CD14-positive monocyte (primary cell): ENCODE results near the gene GABRR2. TPM values are rescaled to one million over a fixed set of nuclear protein-coding genes. Genes with fewer than 3 reads are reported as not detected.

Source experiments
- DNase-seq, 3 donors: peaks; one replicate each; pipeline ENCODE4 v3.0.0-alpha.2; 2011 to 2022
- H2AFZ ChIP-seq: 2 replicates; pipeline ENCODE4 v1.6.0; 2012; ENCODE audit warnings: mild to moderate bottlenecking, low read depth, low read length, inconsistent platforms; ENCODE audit not compliant: insufficient read depth, poor library complexity, severe bottlenecking
- H3K27ac ChIP-seq, 2 donors: 1 replicate in 1 of 2; 2 replicates in 1 of 2; pipeline ENCODE4 v1.5.1; 2012 to 2013; ENCODE audit warnings: low read length in 2 of 2, control low read depth in 1 of 2, inconsistent platforms in 1 of 2, low read depth in 1 of 2, mild to moderate bottlenecking in 1 of 2
- H3K27me3 ChIP-seq, 2 donors: one replicate each; pipeline versions ENCODE4 v1.6.0 to v1.6.1; 2011 to 2013; ENCODE audit warnings: low read length in 2 of 2; ENCODE audit not compliant: control insufficient read depth in 2 of 2, insufficient read depth in 2 of 2
- H3K36me3 ChIP-seq, 2 donors: replicated peaks in 1 of 2; 1 replicate in 1 of 2; 2 replicates in 1 of 2; pipeline versions ENCODE4 v1.5.1 to v1.6.1; 2012 to 2013; ENCODE audit warnings: low read length in 2 of 2, control low read depth in 1 of 2, inconsistent platforms in 1 of 2, mild to moderate bottlenecking in 1 of 2; ENCODE audit not compliant: insufficient read depth in 2 of 2, control insufficient read depth in 1 of 2
- H3K4me1 ChIP-seq, 2 donors: 1 replicate in 1 of 2; 2 replicates in 1 of 2; pipeline versions ENCODE4 v1.5.1 to v1.6.1; 2012 to 2013; ENCODE audit warnings: low read length in 2 of 2, control low read depth in 1 of 2, inconsistent platforms in 1 of 2, mild to moderate bottlenecking in 1 of 2, moderate library complexity in 1 of 2; ENCODE audit not compliant: insufficient read depth in 2 of 2, control insufficient read depth in 1 of 2
- H3K4me2 ChIP-seq: replicated peaks from 2 replicates; pipeline ENCODE3; 2012; ENCODE audit warnings: low read length, moderate library complexity, mild to moderate bottlenecking; ENCODE audit not compliant: poor library complexity, severe bottlenecking; ENCODE audit errors: extremely low read depth
- H3K4me3 ChIP-seq, 3 experiments: fragments of 200-600 bp in 1 of 3; sonication (generic) in 1 of 3; replicated peaks in 1 of 3; 1 replicate in 2 of 3; 2 replicates in 1 of 3; pipeline ENCODE4 v1.5.1; 2011 to 2013; ENCODE audit warnings: low read length in 3 of 3, mild to moderate bottlenecking in 3 of 3, control low read depth in 2 of 3, low read depth in 2 of 3, inconsistent platforms in 1 of 3, moderate library complexity in 1 of 3
- H3K79me2 ChIP-seq: 2 replicates; pipeline ENCODE4 v1.6.0; 2012; ENCODE audit warnings: mild to moderate bottlenecking, control low read depth, inconsistent platforms, low read length, moderate library complexity; ENCODE audit not compliant: insufficient read depth
- H3K9ac ChIP-seq: 2 replicates; pipeline ENCODE4 v1.6.0; 2017; ENCODE audit warnings: low read length, mild to moderate bottlenecking; ENCODE audit not compliant: insufficient read depth, poor library complexity, severe bottlenecking
- H3K9me3 ChIP-seq, 2 donors: replicated peaks in 1 of 2; 1 replicate in 1 of 2; 2 replicates in 1 of 2; pipeline versions ENCODE4 v1.5.1 to v1.6.1; 2012 to 2013; ENCODE audit warnings: low read length in 2 of 2, control low read depth in 1 of 2; ENCODE audit not compliant: control insufficient read depth in 1 of 2, insufficient read depth in 1 of 2
- H4K20me1 ChIP-seq: 2 replicates; pipeline ENCODE4 v1.6.0; 2012; ENCODE audit warnings: mild to moderate bottlenecking, low read length, control low read depth, moderate library complexity; ENCODE audit not compliant: insufficient read depth
- H3K27ac Mint-ChIP-seq, 7 donors: one replicate each; pipeline ENCODE4 v1.8.0; 2020; ENCODE audit warnings: mild to moderate bottlenecking in 7 of 7, mixed read lengths in 7 of 7, moderate library complexity in 6 of 7, inconsistent platforms in 2 of 7
- H3K27me3 Mint-ChIP-seq, 3 donors: one replicate each; pipeline ENCODE4 v1.8.0; 2021 to 2022; ENCODE audit warnings: low read depth in 3 of 3, mild to moderate bottlenecking in 3 of 3, mixed read lengths in 3 of 3, moderate library complexity in 3 of 3, inconsistent platforms in 1 of 3
- H3K36me3 Mint-ChIP-seq, 2 donors: one replicate each; pipeline ENCODE4 v1.8.0; 2020; ENCODE audit warnings: mixed read lengths in 2 of 2, inconsistent platforms in 1 of 2, mild to moderate bottlenecking in 1 of 2
- H3K4me1 Mint-ChIP-seq: one replicate; pipeline ENCODE4 v1.8.0; 2020; ENCODE audit warnings: mild to moderate bottlenecking, mixed read lengths
- H3K4me3 Mint-ChIP-seq, 2 donors: one replicate each; pipeline ENCODE4 v1.8.0; 2020; ENCODE audit warnings: mild to moderate bottlenecking in 2 of 2, mixed read lengths in 2 of 2, moderate library complexity in 1 of 2
- H3K9me3 Mint-ChIP-seq, 7 donors: one replicate each; pipeline ENCODE4 v1.8.0; 2020 to 2022; ENCODE audit warnings: mixed read lengths in 7 of 7, mild to moderate bottlenecking in 6 of 7, moderate library complexity in 6 of 7, inconsistent platforms in 2 of 7
- CTCF ChIP-seq: fragments of 200-600 bp; IDR thresholded peaks from one replicate; pipeline ENCODE4 v1.8.0; 2022; ENCODE audit warnings: antibody characterized with exemption, mild to moderate bottlenecking
- WGBS: methylation state at CpG from one replicate; pipeline ENCODE4 v1.1.5; 2013; ENCODE audit warnings: missing lambda C conversion rate; ENCODE audit not compliant: insufficient coverage; 5-methylcytosine and 5-hydroxymethylcytosine counted together
- intact Hi-C, 2 donors: fragments of 100-400 bp; cut with micrococcal nuclease; formaldehyde crosslinking; loops; one replicate each; pipeline versions ENCODE4 v1.15.0 to v1.15.1; 2023
- polyA plus RNA-seq, 3 donors: library from polyadenylated mRNA; depleted of rRNA in 1 of 3; unstranded in 2 of 3; stranded (reverse) in 1 of 3; fragments of 300-500 nt in 2 of 3; fragments of >200 nt in 1 of 3; fragmentation: Illumina TruSeq in 2 of 3; gene quantifications; 1 replicate in 2 of 3; 2 replicates in 1 of 3; pipeline ENCODE4 v1.2.3, GENCODE V29; 2012 to 2021

Gene GABRR2
- polyA plus RNA-seq, 3 donors: 3.7 TPM; not detected in 2

GRCh38 chr6:89244241-89244985 lies 70.7 kb downstream of the GABRR2 start:
- no peak overlapping the region for H3K27ac Mint-ChIP-seq
- H3K79me2 ChIP-seq: no peaks in the 10 kb centered on the region
- no CpG with 5 or more reads among the region's 5 CpGs for WGBS
- H2AFZ ChIP-seq: no peak overlapping the region
- H3K36me3 ChIP-seq: no peaks in the 10 kb centered on the region
- TF ChIP-seq CTCF: no peak
- peaks cover 0 to 2% of the 10 kb centered on the region in 2 donors for H3K4me1 ChIP-seq
- no peaks in the 10 kb centered on the region for H3K9me3 ChIP-seq
- H4K20me1 ChIP-seq: no peaks in the 10 kb centered on the region
- H3K27ac ChIP-seq: no peak overlapping the region
- no peak overlapping the region for H3K9ac ChIP-seq
- intact Hi-C loops: loop anchor here (5.0 kb wide), 2 partner anchors 257 to 262 kb away; no protein-coding TSS in a partner anchor
- H3K9me3 Mint-ChIP-seq: no peaks in the 10 kb centered on the region
- peaks cover 9% of the 10 kb centered on the region for H3K4me1 Mint-ChIP-seq
- no peaks in the 10 kb centered on the region for H3K27me3 Mint-ChIP-seq
- H3K36me3 Mint-ChIP-seq: no peaks in the 10 kb centered on the region
- DNase-seq: no peak
- H3K4me2 ChIP-seq: no peak overlapping the region
- H3K27me3 ChIP-seq: no peaks in the 10 kb centered on the region
- no peak overlapping the region for H3K4me3 ChIP-seq
- H3K4me3 Mint-ChIP-seq: no peak overlapping the region

GRCh38 chr6:89243331-89243629 lies 71.8 kb downstream of the GABRR2 start:
- H3K9ac ChIP-seq: no peak overlapping the region
- Mint-ChIP-seq H3K4me1 (peaks cover 13% of the 10 kb centered on the region), H3K9me3 (no peaks in the 10 kb centered on the region), H3K27me3 (no peaks in the 10 kb centered on the region), H3K27ac (no peak overlapping the region), H3K4me3 (no peak overlapping the region), H3K36me3 (no peaks in the 10 kb centered on the region)
- no peaks in the 10 kb centered on the region for H3K27me3 ChIP-seq
- no peaks in the 10 kb centered on the region for H4K20me1 ChIP-seq
- peaks cover 0 to 5% of the 10 kb centered on the region in 2 donors for H3K4me1 ChIP-seq
- no peaks in the 10 kb centered on the region for H3K36me3 ChIP-seq
- TF ChIP-seq CTCF: no peak
- H3K79me2 ChIP-seq: no peaks in the 10 kb centered on the region
- no peak overlapping the region for H3K4me3 ChIP-seq
- H3K27ac ChIP-seq: no peak overlapping the region
- no peak overlapping the region for H2AFZ ChIP-seq
- H3K9me3 ChIP-seq: no peaks in the 10 kb centered on the region
- DNase-seq: no peak
- no CpG with 5 or more reads among the region's 1 CpG for WGBS
- intact Hi-C loops: loop anchor here (5.0 kb wide), 2 partner anchors 256 to 261 kb away; no protein-coding TSS in a partner anchor
- no peak overlapping the region for H3K4me2 ChIP-seq
